HepG2 (cell line): ENCODE measurements around the gene C2orf15. TPM values are rescaled to one million over a fixed set of nuclear protein-coding genes. Genes with fewer than 3 reads are reported as not detected.

ENCODE experiments used
- CENPT ChIP-seq: sonication (generic); formaldehyde crosslinking; IDR thresholded peaks from 2 replicates; pipeline ENCODE4 v1.8.0; 2022; ENCODE audit warnings: low read depth, mild to moderate bottlenecking, moderate library complexity, missing genetic modification reagents
- CREM ChIP-seq, 2 experiments: sonication (generic) in 1 of 2; formaldehyde crosslinking in 1 of 2; IDR thresholded peaks; 2 replicates each; pipeline versions ENCODE4 v1.4.0 to v1.6.1; 2016 to 2020; ENCODE audit warnings: antibody characterized with exemption in 1 of 2, mild to moderate bottlenecking in 1 of 2, missing genetic modification reagents in 1 of 2
- EZH2 ChIP-seq: conservative IDR thresholded peaks from 2 replicates; pipeline ENCODE4 v1.6.1; 2012; ENCODE audit warnings: mild to moderate bottlenecking, low read depth, low read length, moderate library complexity
- FOXA3 ChIP-seq: IDR thresholded peaks from 2 replicates; pipeline ENCODE4 v1.6.1; 2016; ENCODE audit warnings: missing genetic modification reagents, missing compliant biosample characterization
- FOXM1 ChIP-seq: sonication (generic); formaldehyde crosslinking; IDR thresholded peaks from 2 replicates; pipeline ENCODE4 v1.5.0; 2020; ENCODE audit warnings: missing genetic modification reagents
- HNRNPH1 ChIP-seq: fragments of 200-400 bp; formaldehyde crosslinking; optimal IDR thresholded peaks from 2 replicates; pipeline ENCODE3; 2017; ENCODE audit warnings: mild to moderate bottlenecking, low read depth, low read length
- IRF2 ChIP-seq: IDR thresholded peaks from 2 replicates; pipeline ENCODE4 v1.6.1; 2018; ENCODE audit warnings: missing genetic modification reagents, missing compliant biosample characterization
- MED13 ChIP-seq: sonication (generic); formaldehyde crosslinking; IDR thresholded peaks from 2 replicates; pipeline ENCODE4 v1.5.0; 2020; ENCODE audit warnings: missing genetic modification reagents
- MTA3 ChIP-seq: sonication (generic); formaldehyde crosslinking; IDR thresholded peaks from 2 replicates; pipeline ENCODE4 v1.4.0; 2020; ENCODE audit warnings: missing genetic modification reagents
- MXI1 ChIP-seq: IDR thresholded peaks from 3 replicates; pipeline ENCODE4 v1.6.1; 2012; ENCODE audit warnings: low read depth, low read length, inconsistent platforms, borderline replicate concordance
- PCBP2 ChIP-seq: fragments of 200-400 bp; formaldehyde crosslinking; optimal IDR thresholded peaks from 2 replicates; pipeline ENCODE3; 2018; ENCODE audit warnings: low read length, low read depth; ENCODE audit not compliant: poor library complexity, severe bottlenecking
- REPIN1 ChIP-seq: sonication (generic); formaldehyde crosslinking; IDR thresholded peaks from 2 replicates; pipeline ENCODE4 v1.8.0; 2022; ENCODE audit warnings: missing genetic modification reagents, low read depth, mild to moderate bottlenecking, borderline replicate concordance
- TARDBP ChIP-seq: sonication (generic); formaldehyde crosslinking; IDR thresholded peaks from 2 replicates; pipeline ENCODE4 v1.8.0; 2022; ENCODE audit warnings: mild to moderate bottlenecking, missing genetic modification reagents
- TMF1 ChIP-seq: sonication (generic); formaldehyde crosslinking; IDR thresholded peaks from 2 replicates; pipeline ENCODE4 v1.8.1; 2022; ENCODE audit warnings: low read depth, missing genetic modification reagents
- ZFP90 ChIP-seq: sonication (generic); formaldehyde crosslinking; IDR thresholded peaks from 2 replicates; pipeline ENCODE4 v1.8.0; 2022; ENCODE audit warnings: missing genetic modification reagents, mild to moderate bottlenecking, inconsistent platforms, borderline replicate concordance
- ZNF354B ChIP-seq: sonication (generic); formaldehyde crosslinking; IDR thresholded peaks from 2 replicates; pipeline ENCODE4 v1.8.0; 2022; ENCODE audit warnings: mild to moderate bottlenecking, missing genetic modification reagents
- ZNF589 ChIP-seq: sonication (generic); formaldehyde crosslinking; conservative IDR thresholded peaks from 2 replicates; pipeline ENCODE4 v1.8.0; 2022; ENCODE audit warnings: mild to moderate bottlenecking, moderate library complexity, missing genetic modification reagents
- ZNF879 ChIP-seq: sonication (generic); formaldehyde crosslinking; IDR thresholded peaks from 2 replicates; pipeline ENCODE4 v1.8.1; 2023; ENCODE audit warnings: missing genetic modification reagents
- polyA plus RNA-seq, 8 experiments: library from polyadenylated mRNA; depleted of rRNA in 3 of 8; stranded (reverse) in 7 of 8; unstranded in 1 of 8; fragments of >200 nt; fragmentation: Illumina TruSeq in 4 of 8; extraction: Trizol in 4 of 8; gene quantifications; 2 replicates each; pipeline versions ENCODE4 v1.2.1 to v1.2.3, GENCODE V29; 2011 to 2016; ENCODE audit warnings: low read depth in 4 of 8, missing spikeins in 1 of 8, mixed read lengths in 1 of 8; ENCODE audit not compliant: insufficient read depth in 1 of 8
- total RNA-seq, 5 experiments: library from RNA; depleted of rRNA; stranded (reverse); fragments of >200 nt; fragmentation: Illumina TruSeq; extraction: Trizol; gene quantifications; 2 replicates each; pipeline ENCODE4 v1.2.3, GENCODE V29; 2016; ENCODE audit warnings: low read depth in 1 of 5
- TF ChIP-seq, protein P1 (sequence below): sonication (generic); formaldehyde crosslinking; IDR thresholded peaks from 2 replicates; pipeline ENCODE4 v1.4.0; 2020; ENCODE audit warnings: missing genetic modification reagents
- TF ChIP-seq, protein P2 (sequence below): conservative IDR thresholded peaks from 2 replicates; pipeline ENCODE4 v1.6.1; 2018; ENCODE audit warnings: missing genetic modification reagents
- TF ChIP-seq, protein P3 (sequence below): sonication (generic); formaldehyde crosslinking; IDR thresholded peaks from 2 replicates; pipeline ENCODE4 v1.5.1; 2020; ENCODE audit warnings: mild to moderate bottlenecking, missing genetic modification reagents, moderate library complexity
- TF ChIP-seq, protein P4 (sequence below): sonication (generic); formaldehyde crosslinking; IDR thresholded peaks from 2 replicates; pipeline ENCODE4 v1.4.0; 2020; ENCODE audit warnings: missing genetic modification reagents

Gene C2orf15
- total and polyA plus RNA-seq, 2 of the 13 experiments (the other 11 are each of a cell fraction or from before 2014, with no cell fraction given) = 5.5 to 8.3 TPM

DNA sequence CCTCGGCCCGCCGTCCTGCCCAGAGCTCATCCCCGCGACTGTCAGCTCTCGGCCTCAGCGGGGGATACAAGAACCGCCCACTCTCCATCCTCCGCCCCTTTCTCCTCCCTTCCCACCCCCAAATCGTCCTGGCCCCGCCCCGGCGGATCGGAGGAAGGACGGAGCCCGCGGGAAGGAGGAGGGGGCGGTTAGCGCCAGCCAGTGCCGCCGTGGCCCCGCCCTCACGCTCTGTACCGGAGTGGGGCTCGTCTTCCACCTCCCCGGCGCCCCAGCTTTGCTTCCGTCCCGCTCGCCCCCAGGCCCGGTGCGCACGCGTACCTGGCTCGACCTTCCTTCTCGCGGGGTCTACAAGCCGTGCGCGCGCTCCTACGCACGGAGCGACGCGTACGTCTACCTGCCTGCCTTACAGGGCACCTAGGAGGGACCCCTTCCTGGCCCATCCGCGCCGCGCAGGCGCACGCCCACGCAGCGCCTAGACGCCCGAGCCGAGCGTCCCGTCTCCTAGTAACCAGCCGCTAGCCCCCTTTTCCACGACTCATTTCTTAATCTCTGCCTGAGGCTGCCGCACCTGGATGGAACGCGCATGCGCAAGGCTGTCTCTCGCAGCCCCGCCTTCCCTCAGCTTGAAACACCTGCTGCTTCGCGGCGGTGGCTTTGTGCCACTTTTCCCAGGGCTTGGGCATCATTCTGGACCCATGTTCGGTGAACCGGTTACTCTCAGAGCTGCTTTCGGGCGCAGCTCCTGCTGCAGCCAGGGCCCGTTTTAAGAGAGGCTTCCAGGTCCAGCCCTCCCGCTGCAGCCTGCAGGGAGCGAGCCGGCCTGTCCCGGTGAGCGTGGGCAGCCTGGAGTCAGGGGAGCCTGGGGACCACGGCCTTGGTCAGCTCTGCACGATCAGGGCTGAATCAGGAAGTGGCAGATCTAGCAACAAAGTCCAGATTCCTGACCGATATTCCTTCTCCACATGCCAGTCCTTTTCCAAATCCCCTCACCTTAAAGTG, at the start of gene C2orf15 (continued):
- TF ChIP-seq MED13 = no peak; the same call in 1 of the 2 replicates
- no peak for TF ChIP-seq ZNF879
- peak; percentile 48 for TF ChIP-seq ZFP90 (CRISPR knock-in tag)
- no peak for TF ChIP-seq HNRNPH1
- no peak; the same call in 1 of the 2 replicates for TF ChIP-seq IRF2 (CRISPR knock-in tag)
- TF ChIP-seq, protein P1, sequence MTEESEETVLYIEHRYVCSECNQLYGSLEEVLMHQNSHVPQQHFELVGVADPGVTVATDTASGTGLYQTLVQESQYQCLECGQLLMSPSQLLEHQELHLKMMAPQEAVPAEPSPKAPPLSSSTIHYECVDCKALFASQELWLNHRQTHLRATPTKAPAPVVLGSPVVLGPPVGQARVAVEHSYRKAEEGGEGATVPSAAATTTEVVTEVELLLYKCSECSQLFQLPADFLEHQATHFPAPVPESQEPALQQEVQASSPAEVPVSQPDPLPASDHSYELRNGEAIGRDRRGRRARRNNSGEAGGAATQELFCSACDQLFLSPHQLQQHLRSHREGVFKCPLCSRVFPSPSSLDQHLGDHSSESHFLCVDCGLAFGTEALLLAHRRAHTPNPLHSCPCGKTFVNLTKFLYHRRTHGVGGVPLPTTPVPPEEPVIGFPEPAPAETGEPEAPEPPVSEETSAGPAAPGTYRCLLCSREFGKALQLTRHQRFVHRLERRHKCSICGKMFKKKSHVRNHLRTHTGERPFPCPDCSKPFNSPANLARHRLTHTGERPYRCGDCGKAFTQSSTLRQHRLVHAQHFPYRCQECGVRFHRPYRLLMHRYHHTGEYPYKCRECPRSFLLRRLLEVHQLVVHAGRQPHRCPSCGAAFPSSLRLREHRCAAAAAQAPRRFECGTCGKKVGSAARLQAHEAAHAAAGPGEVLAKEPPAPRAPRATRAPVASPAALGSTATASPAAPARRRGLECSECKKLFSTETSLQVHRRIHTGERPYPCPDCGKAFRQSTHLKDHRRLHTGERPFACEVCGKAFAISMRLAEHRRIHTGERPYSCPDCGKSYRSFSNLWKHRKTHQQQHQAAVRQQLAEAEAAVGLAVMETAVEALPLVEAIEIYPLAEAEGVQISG (CRISPR knock-in tag) = peak; percentile 84
- peak; percentile 43 for TF ChIP-seq TMF1
- 0 out of 2 replicates have a peak, but pooled peaks have one; percentile 19 for TF ChIP-seq TARDBP (CRISPR knock-in tag)
- TF ChIP-seq, protein P2, sequence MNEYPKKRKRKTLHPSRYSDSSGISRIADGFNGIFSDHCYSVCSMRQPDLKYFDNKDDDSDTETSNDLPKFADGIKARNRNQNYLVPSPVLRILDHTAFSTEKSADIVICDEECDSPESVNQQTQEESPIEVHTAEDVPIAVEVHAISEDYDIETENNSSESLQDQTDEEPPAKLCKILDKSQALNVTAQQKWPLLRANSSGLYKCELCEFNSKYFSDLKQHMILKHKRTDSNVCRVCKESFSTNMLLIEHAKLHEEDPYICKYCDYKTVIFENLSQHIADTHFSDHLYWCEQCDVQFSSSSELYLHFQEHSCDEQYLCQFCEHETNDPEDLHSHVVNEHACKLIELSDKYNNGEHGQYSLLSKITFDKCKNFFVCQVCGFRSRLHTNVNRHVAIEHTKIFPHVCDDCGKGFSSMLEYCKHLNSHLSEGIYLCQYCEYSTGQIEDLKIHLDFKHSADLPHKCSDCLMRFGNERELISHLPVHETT (CRISPR knock-in tag) = peak; percentile 100
- TF ChIP-seq MTA3 (CRISPR knock-in tag) = no peak
- TF ChIP-seq REPIN1 (CRISPR knock-in tag) = peak; percentile 73
- TF ChIP-seq CENPT (CRISPR knock-in tag) = no peak
- no peak for TF ChIP-seq EZH2
- TF ChIP-seq CREM (IDR thresholded peaks at IDR 0.05) = peak; percentile 33; the same call in 1 of the 2 replicates
- no peak for TF ChIP-seq CREM (CRISPR knock-in tag; IDR thresholded peaks at IDR 0.05)
- TF ChIP-seq, protein P3, sequence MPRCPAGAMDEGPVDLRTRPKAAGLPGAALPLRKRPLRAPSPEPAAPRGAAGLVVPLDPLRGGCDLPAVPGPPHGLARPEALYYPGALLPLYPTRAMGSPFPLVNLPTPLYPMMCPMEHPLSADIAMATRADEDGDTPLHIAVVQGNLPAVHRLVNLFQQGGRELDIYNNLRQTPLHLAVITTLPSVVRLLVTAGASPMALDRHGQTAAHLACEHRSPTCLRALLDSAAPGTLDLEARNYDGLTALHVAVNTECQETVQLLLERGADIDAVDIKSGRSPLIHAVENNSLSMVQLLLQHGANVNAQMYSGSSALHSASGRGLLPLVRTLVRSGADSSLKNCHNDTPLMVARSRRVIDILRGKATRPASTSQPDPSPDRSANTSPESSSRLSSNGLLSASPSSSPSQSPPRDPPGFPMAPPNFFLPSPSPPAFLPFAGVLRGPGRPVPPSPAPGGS (CRISPR knock-in tag) = peak; percentile 75
- no peak for TF ChIP-seq PCBP2
- TF ChIP-seq ZNF354B (CRISPR knock-in tag) = no peak
- TF ChIP-seq ZNF589 (CRISPR knock-in tag) = peak; percentile 91
- no peak for TF ChIP-seq FOXM1 (CRISPR knock-in tag)
- TF ChIP-seq FOXA3 (CRISPR knock-in tag) = peak; percentile 58
- TF ChIP-seq, protein P4, sequence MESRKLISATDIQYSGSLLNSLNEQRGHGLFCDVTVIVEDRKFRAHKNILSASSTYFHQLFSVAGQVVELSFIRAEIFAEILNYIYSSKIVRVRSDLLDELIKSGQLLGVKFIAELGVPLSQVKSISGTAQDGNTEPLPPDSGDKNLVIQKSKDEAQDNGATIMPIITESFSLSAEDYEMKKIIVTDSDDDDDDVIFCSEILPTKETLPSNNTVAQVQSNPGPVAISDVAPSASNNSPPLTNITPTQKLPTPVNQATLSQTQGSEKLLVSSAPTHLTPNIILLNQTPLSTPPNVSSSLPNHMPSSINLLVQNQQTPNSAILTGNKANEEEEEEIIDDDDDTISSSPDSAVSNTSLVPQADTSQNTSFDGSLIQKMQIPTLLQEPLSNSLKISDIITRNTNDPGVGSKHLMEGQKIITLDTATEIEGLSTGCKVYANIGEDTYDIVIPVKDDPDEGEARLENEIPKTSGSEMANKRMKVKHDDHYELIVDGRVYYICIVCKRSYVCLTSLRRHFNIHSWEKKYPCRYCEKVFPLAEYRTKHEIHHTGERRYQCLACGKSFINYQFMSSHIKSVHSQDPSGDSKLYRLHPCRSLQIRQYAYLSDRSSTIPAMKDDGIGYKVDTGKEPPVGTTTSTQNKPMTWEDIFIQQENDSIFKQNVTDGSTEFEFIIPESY (CRISPR knock-in tag) = peak; percentile 15; the same call in 1 of the 2 replicates
- peak; percentile 54; the same call in 1 of the 3 replicates for TF ChIP-seq MXI1
